ENCODE results near the gene CISTR.

DNA sequence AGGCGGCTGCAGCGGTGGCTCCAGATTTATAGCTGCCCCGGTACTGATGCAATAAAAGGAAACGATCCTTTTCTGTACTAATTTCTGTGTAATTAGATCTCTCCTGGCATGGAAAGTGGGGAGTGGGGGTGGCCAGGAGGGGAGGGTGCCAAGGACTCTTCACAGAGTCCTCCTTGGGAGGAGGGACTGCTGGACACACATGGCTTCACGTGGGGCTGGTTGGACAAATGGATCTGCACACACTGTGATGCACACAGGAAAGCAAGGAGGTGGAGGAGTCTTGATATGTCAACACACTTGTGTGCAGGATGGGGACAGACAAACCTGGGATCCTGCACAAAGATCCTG is 52.1 kb downstream of the CISTR start:
- TF ChIP-seq, protein P1, sequence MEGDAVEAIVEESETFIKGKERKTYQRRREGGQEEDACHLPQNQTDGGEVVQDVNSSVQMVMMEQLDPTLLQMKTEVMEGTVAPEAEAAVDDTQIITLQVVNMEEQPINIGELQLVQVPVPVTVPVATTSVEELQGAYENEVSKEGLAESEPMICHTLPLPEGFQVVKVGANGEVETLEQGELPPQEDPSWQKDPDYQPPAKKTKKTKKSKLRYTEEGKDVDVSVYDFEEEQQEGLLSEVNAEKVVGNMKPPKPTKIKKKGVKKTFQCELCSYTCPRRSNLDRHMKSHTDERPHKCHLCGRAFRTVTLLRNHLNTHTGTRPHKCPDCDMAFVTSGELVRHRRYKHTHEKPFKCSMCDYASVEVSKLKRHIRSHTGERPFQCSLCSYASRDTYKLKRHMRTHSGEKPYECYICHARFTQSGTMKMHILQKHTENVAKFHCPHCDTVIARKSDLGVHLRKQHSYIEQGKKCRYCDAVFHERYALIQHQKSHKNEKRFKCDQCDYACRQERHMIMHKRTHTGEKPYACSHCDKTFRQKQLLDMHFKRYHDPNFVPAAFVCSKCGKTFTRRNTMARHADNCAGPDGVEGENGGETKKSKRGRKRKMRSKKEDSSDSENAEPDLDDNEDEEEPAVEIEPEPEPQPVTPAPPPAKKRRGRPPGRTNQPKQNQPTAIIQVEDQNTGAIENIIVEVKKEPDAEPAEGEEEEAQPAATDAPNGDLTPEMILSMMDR (IDR thresholded peaks at IDR 0.05; ENCODE audit: borderline replicate concordance, extremely low read depth, low read length, poor library complexity, severe bottlenecking) = no peak
- no peak for TF ChIP-seq EZH2 (IDR thresholded peaks at IDR 0.05; ENCODE audit: borderline replicate concordance, low read depth, low read length, severe bottlenecking)

Measured in DND-41 (cell line).